HL-60 (cell line): ENCODE measurements around the gene RSRC1.

ENCODE experiments used
- DNase-seq, 2 experiments: peaks; one replicate each; pipeline ENCODE4 v3.0.0-alpha.2; 2010 to 2020; ENCODE audit warnings: low read depth in 1 of 2, low spot score in 1 of 2
- H3K27ac ChIP-seq: fragments of 250-450 bp; sonication (Bioruptor Pico); replicated peaks from 2 replicates; pipeline ENCODE4 v1.5.1; 2020; ENCODE audit warnings: mild to moderate bottlenecking, moderate library complexity
- H3K27me3 ChIP-seq: fragments of 250-450 bp; sonication (Bioruptor Pico); 2 replicates; pipeline ENCODE4 v1.5.1; 2021; ENCODE audit warnings: mild to moderate bottlenecking, moderate library complexity; ENCODE audit not compliant: insufficient read depth, poor library complexity, severe bottlenecking
- H3K4me3 ChIP-seq: replicated peaks from 2 replicates; pipeline ENCODE4 v1.5.1; 2011; ENCODE audit warnings: mild to moderate bottlenecking, control low read depth, low read length; ENCODE audit not compliant: insufficient read depth
- GABPA ChIP-seq: IDR thresholded peaks from 2 replicates; pipeline ENCODE4 v1.6.1; 2012; ENCODE audit warnings: low read depth
- POLR2AphosphoS5 ChIP-seq: IDR thresholded peaks from 2 replicates; pipeline ENCODE4 v1.6.1; 2012; ENCODE audit warnings: low read depth
- SPI1 ChIP-seq: IDR thresholded peaks from 2 replicates; pipeline ENCODE4 v1.6.1; 2012; ENCODE audit warnings: low read depth, mild to moderate bottlenecking, borderline replicate concordance
- TF ChIP-seq, protein P1 (sequence below): IDR thresholded peaks from one replicate; pipeline ENCODE4 v1.5.1; 2011; ENCODE audit warnings: low read length, control low read depth, inconsistent platforms; ENCODE audit not compliant: insufficient read depth
- TF ChIP-seq, protein P2 (sequence below): IDR thresholded peaks from 2 replicates; pipeline ENCODE4 v1.6.1; 2012; ENCODE audit warnings: low read depth; ENCODE audit not compliant: insufficient replicate concordance

RSRC1 gene

DNA sequence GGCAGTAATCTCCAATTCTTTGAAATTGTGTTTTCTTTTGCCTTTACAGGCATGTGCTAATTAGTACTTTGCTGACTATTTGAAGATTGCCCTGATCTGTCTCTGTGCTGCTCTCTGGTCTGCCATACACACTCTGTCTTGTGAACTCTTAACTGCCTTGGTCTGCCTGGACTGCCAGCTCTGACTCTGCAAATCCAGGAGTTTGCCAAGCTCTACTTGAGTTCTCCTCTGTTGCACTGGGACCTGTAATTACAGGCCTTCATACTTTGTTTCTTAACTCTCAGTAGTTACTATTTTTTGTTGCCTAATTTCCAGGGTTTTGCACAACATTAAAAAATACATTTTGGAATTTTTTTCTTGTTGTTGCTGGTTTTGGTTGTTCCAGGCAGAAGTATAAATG lies 155.0 kb downstream of the RSRC1 start:
- no peak for DNase-seq
- TF ChIP-seq SPI1, result no peak
- TF ChIP-seq, protein P1, sequence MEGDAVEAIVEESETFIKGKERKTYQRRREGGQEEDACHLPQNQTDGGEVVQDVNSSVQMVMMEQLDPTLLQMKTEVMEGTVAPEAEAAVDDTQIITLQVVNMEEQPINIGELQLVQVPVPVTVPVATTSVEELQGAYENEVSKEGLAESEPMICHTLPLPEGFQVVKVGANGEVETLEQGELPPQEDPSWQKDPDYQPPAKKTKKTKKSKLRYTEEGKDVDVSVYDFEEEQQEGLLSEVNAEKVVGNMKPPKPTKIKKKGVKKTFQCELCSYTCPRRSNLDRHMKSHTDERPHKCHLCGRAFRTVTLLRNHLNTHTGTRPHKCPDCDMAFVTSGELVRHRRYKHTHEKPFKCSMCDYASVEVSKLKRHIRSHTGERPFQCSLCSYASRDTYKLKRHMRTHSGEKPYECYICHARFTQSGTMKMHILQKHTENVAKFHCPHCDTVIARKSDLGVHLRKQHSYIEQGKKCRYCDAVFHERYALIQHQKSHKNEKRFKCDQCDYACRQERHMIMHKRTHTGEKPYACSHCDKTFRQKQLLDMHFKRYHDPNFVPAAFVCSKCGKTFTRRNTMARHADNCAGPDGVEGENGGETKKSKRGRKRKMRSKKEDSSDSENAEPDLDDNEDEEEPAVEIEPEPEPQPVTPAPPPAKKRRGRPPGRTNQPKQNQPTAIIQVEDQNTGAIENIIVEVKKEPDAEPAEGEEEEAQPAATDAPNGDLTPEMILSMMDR, result no peak
- TF ChIP-seq, protein P2, sequence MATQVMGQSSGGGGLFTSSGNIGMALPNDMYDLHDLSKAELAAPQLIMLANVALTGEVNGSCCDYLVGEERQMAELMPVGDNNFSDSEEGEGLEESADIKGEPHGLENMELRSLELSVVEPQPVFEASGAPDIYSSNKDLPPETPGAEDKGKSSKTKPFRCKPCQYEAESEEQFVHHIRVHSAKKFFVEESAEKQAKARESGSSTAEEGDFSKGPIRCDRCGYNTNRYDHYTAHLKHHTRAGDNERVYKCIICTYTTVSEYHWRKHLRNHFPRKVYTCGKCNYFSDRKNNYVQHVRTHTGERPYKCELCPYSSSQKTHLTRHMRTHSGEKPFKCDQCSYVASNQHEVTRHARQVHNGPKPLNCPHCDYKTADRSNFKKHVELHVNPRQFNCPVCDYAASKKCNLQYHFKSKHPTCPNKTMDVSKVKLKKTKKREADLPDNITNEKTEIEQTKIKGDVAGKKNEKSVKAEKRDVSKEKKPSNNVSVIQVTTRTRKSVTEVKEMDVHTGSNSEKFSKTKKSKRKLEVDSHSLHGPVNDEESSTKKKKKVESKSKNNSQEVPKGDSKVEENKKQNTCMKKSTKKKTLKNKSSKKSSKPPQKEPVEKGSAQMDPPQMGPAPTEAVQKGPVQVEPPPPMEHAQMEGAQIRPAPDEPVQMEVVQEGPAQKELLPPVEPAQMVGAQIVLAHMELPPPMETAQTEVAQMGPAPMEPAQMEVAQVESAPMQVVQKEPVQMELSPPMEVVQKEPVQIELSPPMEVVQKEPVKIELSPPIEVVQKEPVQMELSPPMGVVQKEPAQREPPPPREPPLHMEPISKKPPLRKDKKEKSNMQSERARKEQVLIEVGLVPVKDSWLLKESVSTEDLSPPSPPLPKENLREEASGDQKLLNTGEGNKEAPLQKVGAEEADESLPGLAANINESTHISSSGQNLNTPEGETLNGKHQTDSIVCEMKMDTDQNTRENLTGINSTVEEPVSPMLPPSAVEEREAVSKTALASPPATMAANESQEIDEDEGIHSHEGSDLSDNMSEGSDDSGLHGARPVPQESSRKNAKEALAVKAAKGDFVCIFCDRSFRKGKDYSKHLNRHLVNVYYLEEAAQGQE, result no peak
- TF ChIP-seq POLR2AphosphoS5, result no peak
- no peak for TF ChIP-seq GABPA
- Histone ChIP-seq H3K27me3 (no peaks in the 10 kb centered on the region), H3K27ac (no peak overlapping the region), H3K4me3 (no peak overlapping the region)

DNA sequence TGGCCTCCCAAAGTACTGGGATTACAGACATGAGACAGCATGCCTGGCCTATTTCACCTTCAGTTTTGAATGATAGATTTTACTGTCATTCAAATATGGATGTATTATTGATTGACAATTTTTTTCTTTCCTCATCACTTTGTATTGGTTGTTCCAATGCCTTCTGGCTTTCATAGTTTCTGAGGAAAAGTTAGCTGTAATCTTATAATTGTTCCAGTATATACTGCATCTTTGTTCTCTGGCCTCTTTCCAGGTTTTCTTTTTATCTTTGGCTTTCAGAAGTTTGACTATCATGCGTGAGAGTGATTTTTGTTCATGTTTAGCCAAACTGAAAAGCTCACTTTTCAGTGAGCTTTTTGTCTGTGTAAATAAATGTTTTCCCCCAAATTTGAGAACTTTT lies 157.1 kb downstream of the RSRC1 start:
- DNase-seq, result no peak

DNA sequence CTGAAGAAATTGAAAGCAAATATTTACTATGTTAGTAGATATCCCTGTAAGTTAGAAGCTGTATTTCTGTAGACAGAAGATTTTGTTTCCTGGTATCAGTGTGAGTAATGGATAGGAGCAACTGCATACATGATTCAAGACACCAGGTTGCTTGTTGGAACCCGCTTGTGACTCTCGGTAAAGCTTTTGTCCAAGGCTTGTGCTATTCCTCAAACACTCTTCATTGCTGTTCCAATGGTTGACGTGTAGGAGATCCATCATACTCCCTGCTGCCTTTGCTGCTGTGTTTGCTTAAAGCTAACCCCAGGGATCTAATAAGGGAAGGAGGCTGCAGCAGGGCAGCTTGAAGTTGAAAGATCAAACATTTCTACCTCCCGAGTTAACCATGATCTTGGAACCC lies 160.1 kb downstream of the RSRC1 start:
- DNase-seq, result no peak
- Histone ChIP-seq H3K4me3 (no peak overlapping the region), H3K27me3 (no peaks in the 10 kb centered on the region), H3K27ac (no peak overlapping the region)
- TF ChIP-seq GABPA, result no peak
- TF ChIP-seq, protein P2, result no peak
- no peak for TF ChIP-seq POLR2AphosphoS5
- TF ChIP-seq, protein P1, result no peak
- TF ChIP-seq SPI1, result no peak

More for the DNA sequence above, 157.1 kb downstream of the RSRC1 start:
- Histone ChIP-seq H3K4me3 (no peak overlapping the region), H3K27ac (no peak overlapping the region), H3K27me3 (no peaks in the 10 kb centered on the region)
- TF ChIP-seq POLR2AphosphoS5 (no peak), GABPA (no peak), SPI1 (no peak)
- TF ChIP-seq, protein P2, result no peak
- TF ChIP-seq, protein P1, result no peak
